ENCODE results near the gene FMO3.
A peak's percentile ranks its signal among the peaks of the same experiment; 100 is the strongest.

The FMO3 gene

DNA sequence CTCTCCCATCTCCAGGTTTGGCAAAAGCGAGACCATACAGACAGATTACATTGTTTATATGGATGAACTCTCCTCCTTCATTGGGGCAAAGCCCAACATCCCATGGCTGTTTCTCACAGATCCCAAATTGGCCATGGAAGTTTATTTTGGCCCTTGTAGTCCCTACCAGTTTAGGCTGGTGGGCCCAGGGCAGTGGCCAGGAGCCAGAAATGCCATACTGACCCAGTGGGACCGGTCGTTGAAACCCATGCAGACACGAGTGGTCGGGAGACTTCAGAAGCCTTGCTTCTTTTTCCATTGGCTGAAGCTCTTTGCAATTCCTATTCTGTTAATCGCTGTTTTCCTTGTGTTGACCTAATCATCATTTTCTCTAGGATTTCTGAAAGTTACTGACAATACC, 26.4 kb downstream of the FMO3 start:
- no peak for FAIRE-seq

DNA sequence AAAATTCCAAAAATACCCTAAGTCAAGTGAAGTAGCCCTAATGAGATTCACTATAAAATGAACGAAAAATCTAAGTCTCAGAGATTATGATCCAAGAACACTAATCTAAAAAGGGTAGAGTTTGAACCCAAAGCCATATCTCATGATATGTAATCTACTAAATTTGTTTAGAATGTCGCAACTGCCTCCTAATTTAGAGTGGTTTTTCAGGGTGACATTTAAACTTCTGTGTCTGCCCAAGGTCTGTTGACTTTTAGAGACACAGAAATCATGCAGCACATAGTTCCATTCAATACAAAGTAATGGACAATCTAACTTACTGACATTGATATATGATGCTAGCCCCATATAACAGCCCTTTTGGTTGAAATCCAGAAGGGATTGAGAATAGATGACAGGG, 28.9 kb downstream of the FMO3 start:
- FAIRE-seq: no peak

- no peak for FAIRE-seq
Measured at GRCh38 chr1:171122299-171122698, 31.6 kb downstream of the FMO3 start.

DNA sequence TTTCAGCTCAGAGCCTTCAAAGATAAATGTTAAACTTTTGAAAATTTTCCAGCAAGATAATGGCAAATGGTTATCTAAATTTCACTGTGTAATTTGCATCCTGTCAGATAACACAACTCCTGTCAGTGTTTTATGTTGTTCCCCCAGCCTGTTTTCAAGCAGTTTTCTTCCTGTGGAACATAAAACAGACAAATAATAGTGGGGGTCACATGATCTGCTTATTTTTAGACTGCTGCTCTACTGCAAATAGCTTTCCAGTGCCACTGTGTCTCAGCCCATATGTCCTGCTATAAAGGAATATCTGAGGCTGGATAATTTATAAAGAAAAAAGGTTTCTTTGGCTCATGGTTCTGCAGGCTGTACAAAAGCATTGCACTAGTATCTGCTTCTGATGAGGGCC, 32.2 kb downstream of the FMO3 start:
- no peak for FAIRE-seq

- no peak for FAIRE-seq
Measured at GRCh38 chr1:171126504-171126903, 35.8 kb downstream of the FMO3 start.

DNA sequence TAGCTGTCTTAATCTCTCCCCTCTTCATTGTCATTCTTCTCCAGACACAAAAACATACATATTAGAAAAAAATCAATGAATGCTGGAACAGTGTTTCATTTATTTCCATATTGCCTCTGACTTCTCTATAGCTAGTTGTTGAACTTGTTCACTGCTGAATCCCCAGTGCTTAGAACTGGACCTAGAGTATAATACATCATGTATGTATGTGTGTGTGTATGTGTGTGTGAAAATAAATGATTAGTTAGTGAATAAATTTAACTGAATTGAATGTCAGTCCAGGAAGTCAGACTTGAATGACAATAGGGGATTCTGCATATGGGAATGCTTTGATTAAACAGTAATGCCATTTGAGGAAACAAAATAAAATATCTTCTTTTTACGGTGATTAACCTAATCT, 36.4 kb downstream of the FMO3 start:
- no peak for FAIRE-seq

DNA sequence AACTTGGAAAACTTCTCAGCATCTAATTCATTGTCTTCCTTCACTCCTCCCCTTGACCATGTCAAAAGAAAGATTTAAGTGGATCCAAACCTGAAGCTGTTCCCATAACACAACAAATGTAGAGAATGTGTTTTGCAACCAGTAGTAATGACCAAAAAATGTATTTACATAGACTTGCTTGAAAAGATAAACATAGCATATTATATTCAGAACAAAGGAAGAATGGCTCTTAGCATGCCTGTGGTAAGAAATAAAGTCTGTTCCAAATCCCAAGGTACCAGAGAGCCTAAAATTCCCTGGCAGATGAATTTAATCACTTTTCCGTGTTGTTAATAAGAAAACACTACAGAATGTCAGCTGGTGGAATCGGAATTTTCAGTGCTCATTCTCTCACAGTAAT, 36.8 kb downstream of the FMO3 start:
- FAIRE-seq: no peak

GRCh38 chr1:171128463-171128862, 37.8 kb downstream of the FMO3 start:
- FAIRE-seq: no peak

GRCh38 chr1:171134204-171134923, 43.7 kb downstream of the FMO3 start:
- FAIRE-seq: no peak

DNA sequence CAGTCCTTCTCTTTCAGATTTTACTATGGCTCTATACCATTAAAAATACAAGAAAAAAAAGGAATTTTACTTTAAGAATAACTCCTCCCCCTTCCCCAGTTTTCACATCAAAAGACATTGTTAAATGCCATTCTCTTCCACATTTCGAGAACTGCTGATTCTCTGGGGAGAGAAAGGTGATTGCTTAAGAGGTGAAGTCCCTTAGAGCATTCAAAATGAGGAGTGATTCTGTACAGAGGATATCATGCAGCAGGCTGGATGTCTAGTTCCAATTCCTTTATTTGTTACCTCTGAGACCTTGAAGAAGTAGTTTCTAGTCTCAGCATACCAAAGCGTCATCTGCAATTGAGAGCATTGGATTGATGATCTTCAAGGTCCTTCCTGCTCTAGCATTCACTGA, 46.9 kb downstream of the FMO3 start:
- FAIRE-seq: no peak

GRCh38 chr1:171138980-171139379, 48.3 kb downstream of the FMO3 start:
- FAIRE-seq: no peak

DNA sequence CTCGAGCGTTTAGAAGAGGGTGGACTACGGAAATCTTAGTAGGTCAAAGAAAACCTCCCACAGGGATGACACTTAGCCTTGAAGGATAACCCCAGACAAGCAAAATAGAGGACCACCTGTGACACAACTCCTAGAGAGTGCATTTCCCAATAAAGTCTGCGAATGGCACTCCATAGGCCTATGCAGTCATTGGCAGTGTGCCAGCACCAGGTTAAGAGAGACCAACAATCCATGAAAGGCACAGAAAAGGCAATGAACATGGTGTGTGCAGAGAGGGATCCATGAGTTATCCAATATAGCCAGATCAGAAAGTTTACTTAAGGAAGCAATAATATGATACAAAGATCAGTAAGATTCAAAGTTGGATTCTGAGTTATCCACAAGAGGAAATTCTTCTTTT, 49.2 kb downstream of the FMO3 start:
- FAIRE-seq: no peak

DNA sequence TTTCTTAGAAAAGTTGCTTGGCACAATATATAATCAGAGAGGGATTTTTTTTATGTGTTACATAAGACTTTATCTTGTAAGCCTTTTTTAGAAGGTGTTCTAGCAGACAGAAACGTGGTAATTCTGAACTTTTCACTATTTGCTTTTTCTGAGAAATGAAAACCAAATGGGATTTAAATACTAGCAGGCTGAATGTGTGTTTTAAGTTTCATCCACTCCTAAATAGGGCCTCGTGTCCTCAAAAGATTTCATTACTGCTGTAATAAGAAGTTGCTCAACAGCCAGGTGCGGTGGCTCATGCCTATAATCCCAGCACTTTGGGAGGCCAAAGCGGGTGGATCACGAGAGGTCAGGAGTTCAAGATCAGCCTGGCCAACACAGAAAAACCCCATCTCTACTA, 49.7 kb downstream of the FMO3 start:
- FAIRE-seq: no peak

- FAIRE-seq: no peak
Measured at GRCh38 chr1:171140956-171141687, 50.4 kb downstream of the FMO3 start.

GRCh38 chr1:171141688-171142415, 51.1 kb downstream of the FMO3 start:
- peak; percentile 99 for FAIRE-seq

DNA sequence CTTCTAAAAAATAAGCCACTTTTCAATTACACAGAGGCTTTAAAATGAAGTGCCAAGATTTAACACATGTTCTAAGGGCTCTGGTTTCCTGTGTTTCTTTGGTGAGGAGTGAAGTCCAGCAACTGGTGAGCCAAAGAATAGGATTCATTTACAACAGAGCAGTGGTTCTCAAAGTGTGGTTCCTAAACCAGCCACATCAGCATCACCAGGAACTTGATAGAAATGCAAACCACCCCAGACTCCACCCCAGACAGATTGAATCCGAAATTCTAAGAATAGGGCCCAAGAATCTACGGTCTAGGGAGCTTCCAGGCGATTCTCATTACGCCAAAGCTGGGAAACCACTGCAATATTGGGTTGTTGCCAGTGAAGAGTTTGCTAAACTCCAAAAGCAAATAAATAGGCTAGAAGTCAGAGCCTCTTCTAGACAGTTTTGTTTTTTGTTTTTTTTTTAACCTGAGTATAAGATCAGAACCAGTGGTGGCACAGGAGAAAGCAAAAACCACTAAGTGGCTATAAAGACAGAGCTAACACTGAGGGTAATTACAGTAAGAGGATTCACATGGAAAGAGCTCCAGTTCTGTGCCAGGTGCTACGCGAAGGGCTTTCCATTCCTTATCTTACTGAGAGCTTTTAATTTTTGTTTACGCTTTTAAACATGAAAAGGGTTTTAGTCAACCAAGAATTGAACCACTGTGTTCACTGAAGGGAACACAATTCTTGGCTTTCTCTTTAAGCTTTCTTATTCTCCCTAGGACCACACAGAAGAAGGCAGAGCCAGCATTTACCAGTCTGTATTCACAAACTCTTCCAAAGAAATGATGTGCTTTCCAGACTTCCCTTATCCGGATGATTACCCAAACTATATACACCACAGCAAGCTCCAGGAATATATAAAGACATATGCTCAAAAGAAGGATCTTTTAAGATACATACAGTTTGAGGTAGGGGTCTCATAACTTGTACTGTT, 52.0 kb downstream of the FMO3 start:
- FAIRE-seq: no peak

DNA sequence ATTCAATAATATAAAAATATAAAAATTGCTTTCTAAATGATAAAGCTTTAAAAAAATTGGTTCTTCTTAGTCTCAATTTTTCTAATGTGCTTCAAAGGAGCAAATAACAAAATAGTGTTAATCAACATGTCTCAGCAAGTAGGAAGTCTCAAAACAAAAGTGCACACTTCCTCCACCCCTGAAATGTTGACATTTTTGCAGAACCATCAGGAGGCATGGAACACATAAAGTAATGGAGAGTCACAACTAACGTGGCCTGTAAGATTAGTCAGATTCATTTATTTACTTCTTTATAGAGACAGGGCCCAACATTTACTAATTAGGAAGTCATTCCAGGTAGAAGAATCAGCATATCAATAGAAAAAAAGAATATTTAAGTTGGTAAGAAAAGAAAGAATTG, 59.5 kb downstream of the FMO3 start:
- peak; percentile 69 for FAIRE-seq

GRCh38 chr1:171152549-171152948, 61.8 kb downstream of the FMO3 start:
- FAIRE-seq: no peak

GRCh38 chr1:171155484-171155883, 64.8 kb downstream of the FMO3 start:
- FAIRE-seq: no peak

GRCh38 chr1:171158096-171158495, 67.4 kb downstream of the FMO3 start:
- no peak for FAIRE-seq

GRCh38 chr1:171158551-171158950, 67.8 kb downstream of the FMO3 start:
- FAIRE-seq: no peak

GRCh38 chr1:171159148-171159547, 68.4 kb downstream of the FMO3 start:
- no peak for FAIRE-seq

DNA sequence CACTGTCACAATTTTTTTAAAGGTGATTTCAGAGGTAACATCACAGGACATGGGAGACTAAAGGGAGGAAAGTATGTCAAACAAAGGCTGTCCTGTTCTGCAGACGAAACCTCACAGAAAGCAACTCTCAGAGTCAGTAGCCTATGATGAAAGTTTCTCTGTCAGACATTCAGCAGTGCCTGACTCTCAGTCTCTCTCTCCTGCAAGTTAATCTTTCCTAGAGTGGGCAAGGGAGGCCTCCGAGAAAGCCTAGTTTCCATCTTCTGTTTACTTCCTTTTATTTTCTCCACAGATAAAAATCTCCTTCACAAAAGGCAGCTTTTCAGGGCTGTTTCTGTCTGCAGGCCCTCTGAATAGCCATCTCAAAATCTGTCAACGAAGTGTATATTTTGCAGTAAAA, 69.5 kb downstream of the FMO3 start:
- FAIRE-seq: peak; percentile 93
